K562 (cell line): ENCODE data around the gene AHSA1. TPM values are rescaled to one million over a fixed set of nuclear protein-coding genes. Genes with fewer than 3 reads are reported as not detected.

Experiments
- ATAC-seq: fragments of 200-7000 bp; cut with Tn5 transposase; 3 replicates; pipeline ENCODE4 v1.9.1; 2020; ENCODE audit warnings: moderate library complexity
- BruUV-seq: library from RNA; stranded (reverse); fragments of 400-500 nt; replicated peaks from 2 replicates; lab custom pipeline; 2021; lab: Mats Ljungman, UMichigan
- CTCF ChIA-PET: fragments of 300-600 bp; formaldehyde crosslinking; extraction: SDS; loops from one replicate; lab custom pipeline; 2021; ENCODE audit warnings: low intra/inter-chr PET ratio; lab: Yijun Ruan, JAX
- POLR2A ChIA-PET: fragments of 300-600, 350-650 bp; sonication (Branson Sonifier 250); formaldehyde crosslinking; extraction: SDS; loops from one replicate; lab custom pipeline; 2021; ENCODE audit warnings: antibody characterized with exemption, inconsistent platforms; lab: Yijun Ruan, JAX
- DNase-seq, 4 experiments: peaks; one replicate each; pipeline versions ENCODE4 v3.0.0 to v3.0.0-alpha.2; 2011 to 2018; ENCODE audit warnings: low spot score in 3 of 4, mixed read lengths in 3 of 4; ENCODE audit errors: extremely low read depth in 1 of 4
- FAIRE-seq: peaks from 2 replicates; lab custom pipeline; 2011; peaks lifted over from hg19 to GRCh38; lab: Jason Lieb, UNC
- H2AFZ ChIP-seq: 2 replicates; pipeline ENCODE4 v1.6.0; 2011; ENCODE audit warnings: low read depth, low read length, control low read depth, inconsistent platforms
- H3K27ac ChIP-seq: fragments of 200-600 bp; 3 replicates; pipeline ENCODE4 v1.8.0; 2011; ENCODE audit warnings: low read depth, mild to moderate bottlenecking, control low read depth, inconsistent platforms, low read length, moderate library complexity, mixed read lengths; ENCODE audit errors: extremely low read depth
- H3K27me3 ChIP-seq, 2 experiments: fragments of 300-600 bp in 1 of 2; 2 replicates in 1 of 2; 3 replicates in 1 of 2; pipeline versions ENCODE4 v1.6.0 to v1.8.0; 2011; ENCODE audit warnings: inconsistent platforms in 2 of 2, low read length in 2 of 2, mild to moderate bottlenecking in 1 of 2, mixed read lengths in 1 of 2, moderate library complexity in 1 of 2; ENCODE audit not compliant: control insufficient read depth in 2 of 2, insufficient read depth in 2 of 2
- H3K36me3 ChIP-seq: fragments of 300-600 bp; 3 replicates; pipeline ENCODE4 v1.8.0; 2011; ENCODE audit warnings: mild to moderate bottlenecking, low read length, inconsistent platforms; ENCODE audit not compliant: control insufficient read depth, insufficient read depth
- H3K4me1 ChIP-seq, 2 experiments: fragments of 200-600 bp in 1 of 2; replicated peaks in 1 of 2; 2 replicates in 1 of 2; 3 replicates in 1 of 2; pipeline versions ENCODE4 v1.5.1 to v1.8.0; 2011; ENCODE audit warnings: inconsistent platforms in 2 of 2, low read length in 2 of 2, mild to moderate bottlenecking in 1 of 2, mixed read lengths in 1 of 2, moderate library complexity in 1 of 2; ENCODE audit not compliant: control insufficient read depth in 2 of 2, insufficient read depth in 2 of 2
- H3K4me2 ChIP-seq: 2 replicates; pipeline ENCODE4 v1.6.1; 2011; ENCODE audit warnings: low read length, control low read depth, inconsistent platforms, mixed read lengths; ENCODE audit not compliant: insufficient read depth
- H3K4me3 ChIP-seq: fragments of 200-600 bp; sonication (generic), shearing (Covaris generic); 2 replicates; pipeline ENCODE4 v1.5.1; 2016; ENCODE audit warnings: control low read depth, inconsistent platforms
- H3K79me2 ChIP-seq: fragments of 200-600 bp; 3 replicates; pipeline ENCODE4 v1.8.0; 2011; ENCODE audit warnings: low read length, inconsistent platforms; ENCODE audit not compliant: control insufficient read depth, insufficient read depth
- H3K9ac ChIP-seq, 2 experiments: 2 replicates each; pipeline versions ENCODE4 v1.6.0 to v1.6.1; 2011; ENCODE audit warnings: low read depth in 2 of 2, low read length in 2 of 2, control low read depth in 1 of 2, inconsistent platforms in 1 of 2, mild to moderate bottlenecking in 1 of 2, mixed read lengths in 1 of 2; ENCODE audit not compliant: insufficient read depth in 1 of 2
- H3K9me1 ChIP-seq: one replicate; pipeline ENCODE4 v1.6.0; 2011; ENCODE audit warnings: inconsistent platforms, mild to moderate bottlenecking, low read length, moderate library complexity; ENCODE audit not compliant: control insufficient read depth, insufficient read depth
- H3K9me3 ChIP-seq: replicated peaks from 2 replicates; pipeline ENCODE4 v1.5.1; 2011; ENCODE audit warnings: low read depth, low read length, inconsistent platforms; ENCODE audit not compliant: control insufficient read depth, insufficient read depth
- H4K20me1 ChIP-seq: replicated peaks from 2 replicates; pipeline ENCODE4 v1.6.1; 2011; ENCODE audit warnings: low read length, inconsistent platforms, mixed read lengths; ENCODE audit not compliant: control insufficient read depth, insufficient read depth
- LARP7 ChIP-seq: fragments of 450-650 bp; IDR thresholded peaks from 2 replicates; pipeline ENCODE4 v1.6.1; 2016
- PYGO2 ChIP-seq: fragments of 450-650 bp; IDR thresholded peaks from 2 replicates; pipeline ENCODE4 v1.6.1; 2016; ENCODE audit warnings: mild to moderate bottlenecking, missing genetic modification characterization, moderate library complexity, missing compliant biosample characterization
- ZNF146 ChIP-seq: IDR thresholded peaks from one replicate; pipeline ENCODE4 v1.6.1; 2018; ENCODE audit warnings: missing compliant biosample characterization; ENCODE audit not compliant: unreplicated experiment
- ZNF232 ChIP-seq: sonication (generic); formaldehyde crosslinking; IDR thresholded peaks from 2 replicates; pipeline ENCODE4 v1.8.0; 2022; ENCODE audit warnings: mild to moderate bottlenecking, missing genetic modification reagents
- WGBS: fragments of 100-300 bp; shearing (Covaris generic); methylation state at CpG from one replicate; pipeline ENCODE4 v1.1.6; 2016; ENCODE audit warnings: low coverage, mixed read lengths; ENCODE audit not compliant: insufficient coverage; ENCODE audit errors: missing lambda C conversion rate; 5-methylcytosine and 5-hydroxymethylcytosine counted together
- in situ Hi-C: fragments of 300-500 bp; cut with MboI; formaldehyde crosslinking; loops from 4 replicates; pipeline ENCODE4 v1.15.0; 2018; ENCODE audit warnings: inconsistent platforms, mixed read lengths
- intact Hi-C: fragments of 100-400 bp; cut with micrococcal nuclease; formaldehyde crosslinking; loops from 2 replicates; pipeline ENCODE4 v1.14.2; 2022
- polyA plus RNA-seq, 8 experiments: library from polyadenylated mRNA; depleted of rRNA in 4 of 8; stranded (reverse) in 5 of 8; unstranded in 3 of 8; fragments of >200 nt; fragmentation: Nextera tagmentation in 2 of 8; fragmentation: Illumina TruSeq in 1 of 8; extraction: Ambion mirVana in 2 of 8; extraction: Trizol in 1 of 8; gene quantifications; 2 replicates each; pipeline versions ENCODE4 v1.2.1 to v1.2.3, GENCODE V29; 2011 to 2014; ENCODE audit warnings: inconsistent platforms in 1 of 8, missing spikeins in 1 of 8
- total RNA-seq, 7 experiments: library from RNA; depleted of rRNA in 6 of 7; stranded (reverse); fragments of >200 nt in 6 of 7; fragmentation: Illumina TruSeq in 2 of 7; extraction: Trizol in 2 of 7; gene quantifications; 2 replicates each; pipeline versions ENCODE4 v1.2.1 to v1.2.3, GENCODE V29; 2011 to 2021; ENCODE audit warnings: low replicate concordance in 1 of 7
- TF ChIP-seq, protein P1 (sequence below): sonication (generic); formaldehyde crosslinking; IDR thresholded peaks from 2 replicates; pipeline ENCODE4 v1.8.0; 2022; ENCODE audit warnings: mild to moderate bottlenecking, low read depth, missing genetic modification reagents

The AHSA1 gene
- total and polyA plus RNA-seq, 9 of the 15 experiments (the other 6 are each of a cell fraction or from before 2014, with no cell fraction given): 41.4 to 317 (median 184) TPM

DNA sequence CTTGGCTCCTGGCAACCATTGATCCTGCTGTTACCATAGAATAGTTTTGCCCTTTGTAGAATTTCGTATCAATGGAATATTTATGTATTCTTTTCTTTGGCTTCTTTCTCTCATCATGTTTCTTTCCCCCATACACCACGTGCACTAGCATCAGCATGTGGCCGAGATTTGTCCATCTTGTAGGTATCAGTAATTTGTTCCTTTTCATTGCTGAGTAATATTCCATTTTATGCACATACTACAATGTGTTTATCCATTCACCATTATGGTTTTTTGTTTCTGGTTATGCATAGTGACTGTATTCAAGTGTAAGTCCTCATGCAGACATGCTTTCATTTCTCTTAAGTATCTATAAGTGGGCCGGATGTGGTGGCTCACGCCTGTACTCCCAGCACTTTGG is 45.2 kb downstream of the AHSA1 start:
- TF ChIP-seq PYGO2: no peak
- TF ChIP-seq LARP7: no peak
- TF ChIP-seq ZNF146 (CRISPR knock-in tag): peak; percentile 78
- intact Hi-C loops: no loop called here
- no peak for FAIRE-seq
- no TSS peak for BruUV-seq
- Histone ChIP-seq H3K9ac (no peak overlapping the region), H3K4me3 (no peak overlapping the region), H3K4me1 (peaks cover 0 to 15% of the 10 kb centered on the region in 2 experiments; a peak in 3 of 5 replicates), H2AFZ (no peak overlapping the region), H3K36me3 (peaks cover 1% of the 10 kb centered on the region; the same call in 1 of the 3 replicates), H4K20me1 (no peaks in the 10 kb centered on the region; the same call in 1 of the 2 replicates), H3K9me1 (no peaks in the 10 kb centered on the region), H3K27me3 (peaks cover under 1 to 17% of the 10 kb centered on the region in 2 experiments; a peak in 3 of 5 replicates), H3K27ac (no peak overlapping the region), H3K9me3 (no peaks in the 10 kb centered on the region), H3K79me2 (no peaks in the 10 kb centered on the region), H3K4me2 (no peak overlapping the region)
- ChIA-PET POLR2A (no interaction called here), CTCF (no interaction called here)
- no peak for ATAC-seq
- no peak for DNase-seq
- in situ Hi-C loops: no loop called here
- WGBS: 66% methylated on average over 5 of the region's 5 CpGs

DNA sequence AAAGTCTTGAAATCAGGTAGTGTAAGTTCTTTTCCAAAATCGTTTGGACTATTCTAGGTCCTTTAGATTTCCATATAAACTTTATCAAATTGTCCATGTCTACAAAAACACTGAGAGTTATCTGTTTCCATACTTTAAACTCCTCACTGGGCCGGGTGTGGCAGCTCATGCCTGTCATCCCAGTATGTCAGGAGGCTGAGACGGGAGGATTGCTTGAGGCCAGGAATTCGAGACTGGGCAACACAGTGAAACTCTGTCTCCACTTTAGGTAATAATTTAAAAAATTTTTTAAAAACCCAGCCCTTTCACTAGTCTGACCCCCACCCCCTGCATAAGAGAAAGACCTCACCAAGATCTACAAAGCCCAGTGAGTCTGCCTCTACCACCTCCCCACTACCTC is 47.1 kb downstream of the AHSA1 start:
- POLR2A ChIA-PET: interaction anchor here (1.1 kb wide), 1 partner anchor 10 kb away, joined by 3 read pairs; no protein-coding TSS in a partner anchor
- peaks cover 4% of the 10 kb centered on the region; the same call in 1 of the 3 replicates for H3K36me3 ChIP-seq
- intact Hi-C loops (no loop called here), in situ Hi-C loops (no loop called here)
- no peaks in the 10 kb centered on the region; the same call in 1 of the 2 replicates for H4K20me1 ChIP-seq
- no peak overlapping the region for H2AFZ ChIP-seq
- no peaks in the 10 kb centered on the region for H3K9me1 ChIP-seq
- WGBS: 54% methylated on average over 4 of the region's 4 CpGs
- H3K9ac ChIP-seq: no peak overlapping the region
- peaks cover 0 to 1% of the 10 kb centered on the region in 2 experiments; a peak in 1 of 5 replicates for H3K27me3 ChIP-seq
- H3K4me3 ChIP-seq: no peak overlapping the region
- DNase-seq (no peak), ATAC-seq (no peak), FAIRE-seq (no peak)
- no peak overlapping the region for H3K4me2 ChIP-seq
- H3K79me2 ChIP-seq: no peaks in the 10 kb centered on the region
- H3K9me3 ChIP-seq: no peaks in the 10 kb centered on the region
- BruUV-seq: no TSS peak
- CTCF ChIA-PET: no interaction called here
- H3K4me1 ChIP-seq: no peaks in the 10 kb centered on the region
- H3K27ac ChIP-seq: no peak overlapping the region
- TF ChIP-seq, protein P1, sequence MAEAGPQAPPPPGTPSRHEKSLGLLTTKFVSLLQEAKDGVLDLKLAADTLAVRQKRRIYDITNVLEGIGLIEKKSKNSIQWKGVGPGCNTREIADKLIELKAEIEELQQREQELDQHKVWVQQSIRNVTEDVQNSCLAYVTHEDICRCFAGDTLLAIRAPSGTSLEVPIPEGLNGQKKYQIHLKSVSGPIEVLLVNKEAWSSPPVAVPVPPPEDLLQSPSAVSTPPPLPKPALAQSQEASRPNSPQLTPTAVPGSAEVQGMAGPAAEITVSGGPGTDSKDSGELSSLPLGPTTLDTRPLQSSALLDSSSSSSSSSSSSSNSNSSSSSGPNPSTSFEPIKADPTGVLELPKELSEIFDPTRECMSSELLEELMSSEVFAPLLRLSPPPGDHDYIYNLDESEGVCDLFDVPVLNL (CRISPR knock-in tag): no peak
- no peak for TF ChIP-seq ZNF232 (CRISPR knock-in tag)
